Type B pancreatic cell (in vitro differentiated cells): Measurements from ENCODE around the gene FADS3. TPM values are rescaled to one million over a fixed set of nuclear protein-coding genes. Genes with fewer than 3 reads are reported as not detected.
A peak's percentile ranks its signal among the peaks of the same experiment; 100 is the strongest.
"Not testable (repeated sequence)": the region's sequence is repeated elsewhere in the genome, so short reads cannot be mapped to it uniquely, and the experiment has no call there.

Experiments used
- DNase-seq: peaks from one replicate; pipeline ENCODE4 v3.0.0; 2021; ENCODE audit warnings: mixed read lengths; ENCODE audit not compliant: unreplicated experiment; ENCODE audit errors: extremely low spot score
- H3K27ac Mint-ChIP-seq: 2 replicates; pipeline ENCODE4 v1.8.0; 2021; ENCODE audit warnings: mild to moderate bottlenecking, mixed read lengths
- H3K27me3 Mint-ChIP-seq: 2 replicates; pipeline ENCODE4 v1.8.0; 2021; ENCODE audit warnings: mixed read lengths
- H3K36me3 Mint-ChIP-seq: 2 replicates; pipeline ENCODE4 v1.8.0; 2021; ENCODE audit warnings: mixed read lengths
- H3K4me1 Mint-ChIP-seq: one replicate; pipeline ENCODE4 v1.8.0; 2021; ENCODE audit warnings: mixed read lengths; ENCODE audit not compliant: unreplicated experiment
- H3K4me3 Mint-ChIP-seq: 2 replicates; pipeline ENCODE4 v1.8.0; 2021; ENCODE audit warnings: mild to moderate bottlenecking, mixed read lengths
- H3K9me3 Mint-ChIP-seq: 2 replicates; pipeline ENCODE4 v1.8.0; 2021; ENCODE audit warnings: mixed read lengths
- total RNA-seq: library from RNA; stranded (reverse); gene quantifications from 2 replicates; pipeline ENCODE4 v1.2.1, GENCODE V29; 2021; ENCODE audit warnings: low replicate concordance
- TF ChIP-seq, protein P1 (sequence below): fragments of 200-600 bp; sonication (generic); conservative IDR thresholded peaks from 2 replicates; pipeline ENCODE4 v1.5.0; 2021; ENCODE audit warnings: antibody characterized with exemption, mild to moderate bottlenecking

The FADS3 gene
- total RNA-seq, 1 donor from 2014 or later = 10.0 TPM

DNA sequence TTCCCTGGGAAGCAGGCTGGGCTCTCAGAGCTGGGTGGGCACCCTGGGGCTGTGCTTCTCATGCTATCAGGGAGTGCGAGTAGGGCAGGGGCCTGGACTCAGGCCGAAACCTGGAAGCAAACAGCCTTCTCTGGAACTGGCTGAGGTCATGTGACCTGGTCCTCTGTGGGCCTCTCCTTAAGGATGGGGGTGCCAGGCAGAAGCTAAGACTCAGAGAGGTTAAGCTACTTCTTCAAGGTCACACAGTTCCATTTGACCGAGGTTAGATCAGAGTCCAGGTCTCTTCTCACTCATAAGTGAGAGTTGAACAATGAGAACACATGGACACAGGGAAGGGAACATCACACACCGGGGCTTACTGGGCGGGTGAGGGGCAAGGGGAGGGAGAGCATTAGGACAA, 7.4 kb downstream of the FADS3 start:
- Mint-ChIP-seq H3K27me3 (no peaks in the 10 kb centered on the region), H3K9me3 (peaks cover 4% of the 10 kb centered on the region), H3K4me3 (no peak overlapping the region), H3K4me1 (peaks cover 8% of the 10 kb centered on the region), H3K27ac (no peak overlapping the region), H3K36me3 (no peaks in the 10 kb centered on the region)
- TF ChIP-seq, protein P1, sequence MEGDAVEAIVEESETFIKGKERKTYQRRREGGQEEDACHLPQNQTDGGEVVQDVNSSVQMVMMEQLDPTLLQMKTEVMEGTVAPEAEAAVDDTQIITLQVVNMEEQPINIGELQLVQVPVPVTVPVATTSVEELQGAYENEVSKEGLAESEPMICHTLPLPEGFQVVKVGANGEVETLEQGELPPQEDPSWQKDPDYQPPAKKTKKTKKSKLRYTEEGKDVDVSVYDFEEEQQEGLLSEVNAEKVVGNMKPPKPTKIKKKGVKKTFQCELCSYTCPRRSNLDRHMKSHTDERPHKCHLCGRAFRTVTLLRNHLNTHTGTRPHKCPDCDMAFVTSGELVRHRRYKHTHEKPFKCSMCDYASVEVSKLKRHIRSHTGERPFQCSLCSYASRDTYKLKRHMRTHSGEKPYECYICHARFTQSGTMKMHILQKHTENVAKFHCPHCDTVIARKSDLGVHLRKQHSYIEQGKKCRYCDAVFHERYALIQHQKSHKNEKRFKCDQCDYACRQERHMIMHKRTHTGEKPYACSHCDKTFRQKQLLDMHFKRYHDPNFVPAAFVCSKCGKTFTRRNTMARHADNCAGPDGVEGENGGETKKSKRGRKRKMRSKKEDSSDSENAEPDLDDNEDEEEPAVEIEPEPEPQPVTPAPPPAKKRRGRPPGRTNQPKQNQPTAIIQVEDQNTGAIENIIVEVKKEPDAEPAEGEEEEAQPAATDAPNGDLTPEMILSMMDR = no peak
- DNase-seq = no peak

DNA sequence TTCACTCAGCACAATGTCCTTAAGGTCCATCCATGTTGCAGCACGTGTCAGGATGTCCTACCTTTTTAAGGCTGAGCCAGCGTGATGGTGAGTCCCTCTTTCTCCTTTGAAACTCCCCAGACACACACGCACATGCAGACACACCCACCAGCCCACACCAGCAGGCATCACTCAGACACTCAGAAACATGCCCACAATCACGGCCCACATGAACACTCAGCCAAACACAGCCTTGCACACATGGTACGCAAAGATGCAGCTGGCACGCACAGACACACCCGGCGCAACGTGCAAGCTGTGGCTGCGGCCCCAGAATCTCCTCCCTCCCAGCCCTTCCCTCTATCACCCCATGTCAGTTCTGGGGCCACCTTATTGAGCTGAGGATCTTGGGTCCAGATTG, 8.0 kb downstream of the FADS3 start:
- Mint-ChIP-seq H3K4me3 (no peak overlapping the region), H3K27me3 (no peaks in the 10 kb centered on the region), H3K27ac (peak overlapping the region; percentile 58), H3K9me3 (peaks cover 4% of the 10 kb centered on the region), H3K36me3 (no peaks in the 10 kb centered on the region), H3K4me1 (peaks cover 8% of the 10 kb centered on the region)
- TF ChIP-seq, protein P1 = no peak
- no peak for DNase-seq

DNA sequence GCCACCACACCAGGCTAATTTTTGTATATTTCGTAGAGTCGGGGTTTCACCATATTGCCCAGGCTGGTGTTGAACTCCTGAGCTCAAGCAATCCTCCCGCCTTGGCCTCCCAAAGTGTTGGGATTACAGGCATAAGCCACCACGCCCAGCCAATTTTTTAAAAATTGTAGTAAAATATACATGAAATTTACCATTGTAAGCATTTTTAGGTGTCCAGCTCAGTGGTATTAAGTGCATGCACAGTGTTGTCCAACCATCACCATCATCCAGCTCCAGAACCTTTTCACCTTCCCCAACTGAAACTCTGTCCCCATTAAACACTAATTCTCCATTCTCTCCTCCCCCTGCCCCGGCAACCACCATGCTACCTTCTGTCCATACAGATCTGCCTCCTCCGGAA, 8.5 kb downstream of the FADS3 start:
- Mint-ChIP-seq H3K27ac (peak overlapping the region; percentile 58), H3K27me3 (no peaks in the 10 kb centered on the region)
- TF ChIP-seq, protein P1 = no peak

DNA sequence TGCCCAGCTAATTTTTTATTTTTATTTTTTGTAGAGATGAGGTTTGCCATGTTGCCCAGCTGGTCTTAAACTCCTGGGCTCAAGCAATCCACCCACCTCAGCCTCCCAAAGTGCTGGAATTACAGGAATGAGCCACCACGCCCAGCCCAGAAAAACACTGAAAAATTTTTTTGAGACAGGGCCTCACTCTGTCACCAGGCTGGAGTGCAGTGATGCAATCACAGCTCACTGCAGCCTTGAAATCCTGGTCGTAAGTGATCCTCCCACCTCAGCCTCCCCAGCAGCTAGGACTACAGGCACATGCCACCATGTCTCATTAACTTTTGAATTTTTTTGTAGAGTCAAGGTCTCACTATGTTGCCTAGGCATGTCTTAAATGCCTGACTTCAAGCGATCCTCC, 9.1 kb downstream of the FADS3 start:
- not testable (repeated sequence) for H3K27ac Mint-ChIP-seq, H3K4me1 Mint-ChIP-seq, H3K27me3 Mint-ChIP-seq, DNase-seq, H3K9me3 Mint-ChIP-seq, H3K36me3 Mint-ChIP-seq, H3K4me3 Mint-ChIP-seq

More for the DNA sequence above, 8.5 kb downstream of the FADS3 start:
- Mint-ChIP-seq H3K4me1 (peaks cover 8% of the 10 kb centered on the region), H3K9me3 (peaks cover 4% of the 10 kb centered on the region), H3K4me3 (no peak overlapping the region), H3K36me3 (no peaks in the 10 kb centered on the region)
- DNase-seq = no peak

DNA sequence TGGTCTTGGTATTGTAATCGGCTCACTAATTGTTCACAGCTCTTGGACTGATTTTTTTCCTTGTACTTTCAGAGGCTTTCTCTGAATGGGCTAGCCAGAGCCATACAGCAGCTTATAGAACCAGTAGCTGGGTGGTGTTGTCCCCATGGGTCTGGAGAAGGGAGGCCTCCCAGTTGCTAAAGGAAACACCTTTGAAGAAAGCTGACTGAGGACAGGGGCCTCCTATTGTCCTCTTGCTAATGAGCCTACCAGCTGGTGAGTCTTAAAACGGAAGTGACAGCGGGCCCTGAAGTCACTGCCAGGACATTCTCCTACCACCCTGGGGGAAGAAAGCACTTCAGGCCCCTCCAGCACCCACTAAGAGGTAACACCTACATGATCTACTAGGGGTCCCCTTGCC, 9.9 kb downstream of the FADS3 start:
- H3K4me3 Mint-ChIP-seq = no peak overlapping the region

DNA sequence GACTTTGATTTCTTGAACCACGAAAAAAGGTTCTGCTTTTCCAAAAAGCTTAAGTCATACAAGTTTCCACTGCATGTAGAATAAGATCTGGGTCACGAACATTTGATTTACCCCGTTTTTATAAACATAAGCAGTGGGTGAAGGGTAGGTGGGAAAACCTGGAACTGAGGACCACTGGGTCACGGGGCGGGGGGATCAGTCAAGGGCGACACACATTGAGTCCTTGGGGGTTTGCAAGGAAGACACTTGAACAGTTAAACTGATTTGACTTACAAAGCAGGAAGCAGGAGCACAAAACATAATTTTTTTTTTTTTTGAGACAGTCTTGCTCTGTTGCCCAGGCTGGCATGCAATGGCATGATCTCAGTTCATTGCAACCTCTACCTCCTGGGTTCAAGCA, 10.9 kb downstream of the FADS3 start:
- peaks cover 8% of the 10 kb centered on the region for H3K4me1 Mint-ChIP-seq
- no peaks in the 10 kb centered on the region for H3K36me3 Mint-ChIP-seq
- no peak for DNase-seq
- H3K9me3 Mint-ChIP-seq = no peaks in the 10 kb centered on the region
- no peak overlapping the region for H3K4me3 Mint-ChIP-seq
- TF ChIP-seq, protein P1 = no peak
- no peak overlapping the region for H3K27ac Mint-ChIP-seq
- H3K27me3 Mint-ChIP-seq = no peaks in the 10 kb centered on the region

More for the DNA sequence above, 9.9 kb downstream of the FADS3 start:
- Mint-ChIP-seq H3K4me1 (peaks cover 8% of the 10 kb centered on the region), H3K27me3 (no peaks in the 10 kb centered on the region), H3K36me3 (no peaks in the 10 kb centered on the region), H3K9me3 (no peaks in the 10 kb centered on the region), H3K27ac (no peak overlapping the region)
- DNase-seq = no peak
- TF ChIP-seq, protein P1 = no peak
